Measurements from ENCODE around the gene ASCL5.
"Not testable (repeated sequence)": the region's sequence is repeated elsewhere in the genome, so short reads cannot be mapped to it uniquely, and the experiment has no call there.

ASCL5 gene, protein sequence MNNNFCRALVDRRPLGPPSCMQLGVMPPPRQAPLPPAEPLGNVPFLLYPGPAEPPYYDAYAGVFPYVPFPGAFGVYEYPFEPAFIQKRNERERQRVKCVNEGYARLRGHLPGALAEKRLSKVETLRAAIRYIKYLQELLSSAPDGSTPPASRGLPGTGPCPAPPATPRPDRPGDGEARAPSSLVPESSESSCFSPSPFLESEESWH

DNA sequence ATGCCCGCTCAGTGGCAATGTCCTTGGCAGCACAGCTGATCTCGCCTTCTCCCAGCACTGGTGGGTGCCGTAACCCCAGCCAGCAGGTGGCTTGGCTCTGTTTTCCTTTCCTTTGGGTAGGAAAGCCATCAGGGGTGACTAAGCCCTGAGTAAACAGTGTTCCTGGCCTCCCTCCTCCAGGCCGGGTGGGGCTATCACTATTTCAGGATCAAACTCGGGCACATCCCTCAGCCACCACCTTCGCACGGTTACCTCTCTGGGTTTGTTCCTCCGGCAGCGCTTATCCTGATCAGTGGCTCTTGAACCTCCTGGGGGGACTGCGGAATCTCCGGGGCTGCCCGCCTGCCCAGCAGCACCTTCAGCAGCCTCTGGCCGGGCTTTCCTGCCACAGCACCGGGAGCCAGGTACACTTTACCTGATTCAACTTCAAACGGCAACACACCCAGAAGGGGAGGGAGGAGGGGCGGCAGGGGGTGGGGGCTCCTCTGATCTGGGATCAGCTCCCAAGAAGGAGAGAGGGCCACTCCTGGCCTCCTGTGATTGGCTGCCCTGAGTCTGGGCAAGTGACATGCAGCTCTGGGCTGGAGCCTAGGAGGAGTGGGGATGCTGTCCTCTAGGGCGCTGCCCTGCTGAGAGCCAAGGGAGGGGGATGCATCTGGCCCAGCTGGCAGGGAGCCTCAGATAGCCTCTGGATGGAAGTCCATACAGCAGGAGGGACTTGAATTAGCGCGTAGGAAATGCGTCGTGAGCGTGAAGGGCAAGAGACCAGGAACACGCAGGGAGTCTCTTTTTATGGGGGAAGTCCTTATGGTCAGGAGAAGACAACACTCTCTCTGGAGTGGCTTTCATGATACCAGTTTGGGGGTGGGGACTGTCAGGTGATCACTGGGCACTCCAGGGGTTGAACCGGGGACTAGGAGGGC lies at the start of gene ASCL5:
Gene ASCL5 (minus strand): TSS at position 353 of the 923 bp plus-strand sequence. CDS start 11,812 bp downstream, outside the sequence.
- no peak for DNase-seq

DNA sequence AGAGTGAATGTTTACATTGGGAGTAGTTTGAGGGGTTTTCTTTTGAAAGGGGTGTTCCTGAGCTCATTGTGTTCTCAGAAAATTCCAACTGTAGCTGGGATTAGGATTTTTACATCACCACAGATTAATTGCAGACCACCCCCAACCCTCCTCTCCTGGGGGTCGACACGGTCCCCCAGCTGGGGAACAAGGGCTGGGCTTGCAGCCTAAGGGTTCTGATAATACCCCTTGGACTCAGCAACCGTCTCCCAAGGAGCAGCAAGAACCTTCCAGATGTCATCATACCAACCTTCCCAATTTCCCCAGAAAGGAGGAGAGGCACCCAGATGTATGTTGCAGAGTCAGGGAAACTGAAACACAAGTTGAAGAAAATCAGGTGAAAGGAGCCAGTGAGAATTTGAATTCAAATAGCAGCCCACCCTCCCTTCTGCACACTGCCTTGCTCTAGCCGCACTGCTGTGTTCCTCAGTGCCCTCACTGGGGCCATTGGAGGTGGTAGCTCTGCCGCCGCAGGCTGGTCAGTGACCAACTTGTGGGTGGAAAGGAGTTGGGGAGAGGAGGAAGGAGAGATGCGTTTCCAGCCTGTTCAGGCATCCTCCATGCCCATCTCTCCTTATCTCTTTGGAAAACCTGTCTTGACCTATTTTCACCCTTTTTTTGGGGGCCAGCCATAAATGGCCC lies 49.0 kb upstream of the ASCL5 start:
- no peak for DNase-seq

DNA sequence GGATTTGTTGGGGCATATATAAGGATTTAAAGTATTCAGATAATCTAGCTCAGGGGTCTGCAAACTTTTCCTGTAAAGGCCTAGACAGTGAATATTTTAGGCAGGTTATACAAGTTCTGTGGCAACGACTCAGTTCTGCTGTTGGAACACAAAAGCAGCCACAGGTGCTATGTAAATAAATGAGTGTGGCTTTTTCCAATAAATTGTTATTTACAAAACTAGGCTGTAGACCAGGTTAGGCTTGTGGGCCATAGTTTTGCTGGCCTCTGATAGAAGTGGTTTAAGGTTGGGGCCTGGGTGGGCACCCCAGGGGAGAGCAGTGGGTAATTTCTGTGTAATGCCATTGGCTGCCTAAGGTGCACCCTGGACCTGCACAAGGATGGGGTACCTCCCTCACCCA lies 46.8 kb upstream of the ASCL5 start:
- no peak for DNase-seq

DNA sequence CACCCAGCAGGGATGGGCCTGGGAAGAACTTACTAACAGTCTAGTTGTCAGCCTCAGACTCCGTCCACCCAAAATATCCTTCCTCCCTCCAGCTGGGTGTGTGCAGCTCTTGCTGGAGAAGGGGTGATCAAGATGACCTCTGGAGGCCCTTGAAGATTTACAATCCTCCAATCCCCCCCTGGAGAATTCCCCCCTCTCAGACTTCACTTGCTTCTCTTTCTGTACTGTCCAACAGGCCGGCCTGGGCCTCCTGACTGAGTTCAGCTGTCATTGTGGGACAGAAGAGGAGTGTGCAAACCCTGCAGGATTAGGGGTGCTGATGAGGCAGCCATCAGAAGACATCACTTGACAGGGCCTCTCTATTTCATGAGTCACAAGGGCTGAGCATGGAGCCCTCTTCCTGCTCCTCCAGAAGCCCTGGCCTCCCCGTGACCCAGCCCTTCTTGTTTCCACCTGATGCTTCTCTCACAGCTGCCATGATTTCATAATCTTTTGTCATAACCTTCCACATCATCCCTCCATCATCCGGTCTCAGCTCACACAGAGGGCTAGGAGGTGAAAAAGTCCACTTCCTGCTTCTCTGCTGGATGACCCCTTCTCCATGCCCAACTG lies 46.1 kb upstream of the ASCL5 start:
- DNase-seq: no peak

DNA sequence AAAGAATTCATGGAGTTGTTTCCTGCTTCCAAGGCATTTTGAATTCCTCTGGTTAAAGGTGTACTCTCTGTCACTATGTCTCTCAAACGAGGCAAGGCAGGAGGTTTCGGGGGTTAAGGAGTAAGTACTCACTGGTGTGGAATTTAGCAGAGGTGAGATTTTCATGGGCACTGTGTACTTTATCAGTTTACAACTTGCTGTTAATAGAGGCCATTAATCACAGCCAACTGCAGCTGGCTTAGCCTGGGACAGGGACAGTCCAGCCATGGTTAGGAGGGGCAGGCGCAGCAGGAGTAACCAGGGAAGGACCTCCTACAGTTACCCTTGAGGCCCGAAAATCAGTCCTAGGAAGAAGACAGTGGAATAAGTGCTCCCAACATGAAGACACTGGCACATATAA lies 45.3 kb upstream of the ASCL5 start:
- no peak for DNase-seq

DNA sequence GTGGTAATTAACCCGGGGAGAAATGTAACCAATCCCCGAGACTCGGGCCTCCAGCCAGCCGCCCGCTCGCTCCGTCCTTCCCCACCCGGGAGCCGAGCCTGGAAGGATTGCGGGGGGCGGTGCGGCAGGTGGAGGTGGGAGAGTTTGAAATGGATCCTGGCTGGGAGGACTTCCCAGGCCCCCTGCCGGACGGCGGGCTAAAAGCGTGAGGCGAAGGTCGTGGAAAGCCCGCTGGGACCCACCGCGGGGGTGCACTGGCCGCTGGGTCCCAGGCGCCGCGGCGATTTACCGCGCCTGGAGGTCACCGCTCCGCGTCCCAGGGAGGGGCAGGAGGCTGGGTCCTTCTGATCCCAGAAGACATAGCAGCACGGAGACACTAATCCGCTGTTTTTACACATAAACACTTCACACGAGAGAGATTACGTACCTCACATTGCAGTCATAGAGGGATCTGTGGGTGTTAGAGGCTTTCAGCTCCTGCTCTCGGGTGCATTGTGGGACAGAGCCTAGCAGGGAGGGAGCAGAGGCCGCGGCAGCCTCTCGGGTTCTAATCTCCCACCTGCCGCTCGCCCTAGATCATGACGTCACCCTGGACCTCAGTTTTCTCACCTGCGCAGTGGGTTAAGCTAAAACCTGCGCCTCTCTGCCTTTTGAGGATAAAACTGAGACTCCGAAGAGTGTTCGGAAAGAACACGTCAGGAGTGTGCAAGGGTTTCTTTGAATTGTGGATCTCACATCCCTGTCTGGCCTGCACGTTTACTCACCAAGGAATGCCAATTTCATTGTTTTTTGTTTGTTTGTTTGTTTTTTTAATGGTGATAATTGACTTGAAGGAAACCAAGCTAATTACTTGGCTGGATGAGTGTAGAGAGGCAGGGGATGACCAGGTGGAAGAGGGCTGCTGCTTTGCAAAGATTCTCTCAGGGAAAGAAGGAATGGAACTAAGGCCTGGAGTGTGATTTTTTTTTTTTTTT lies 44.4 kb upstream of the ASCL5 start:
- DNase-seq: peak; percentile 82

DNA sequence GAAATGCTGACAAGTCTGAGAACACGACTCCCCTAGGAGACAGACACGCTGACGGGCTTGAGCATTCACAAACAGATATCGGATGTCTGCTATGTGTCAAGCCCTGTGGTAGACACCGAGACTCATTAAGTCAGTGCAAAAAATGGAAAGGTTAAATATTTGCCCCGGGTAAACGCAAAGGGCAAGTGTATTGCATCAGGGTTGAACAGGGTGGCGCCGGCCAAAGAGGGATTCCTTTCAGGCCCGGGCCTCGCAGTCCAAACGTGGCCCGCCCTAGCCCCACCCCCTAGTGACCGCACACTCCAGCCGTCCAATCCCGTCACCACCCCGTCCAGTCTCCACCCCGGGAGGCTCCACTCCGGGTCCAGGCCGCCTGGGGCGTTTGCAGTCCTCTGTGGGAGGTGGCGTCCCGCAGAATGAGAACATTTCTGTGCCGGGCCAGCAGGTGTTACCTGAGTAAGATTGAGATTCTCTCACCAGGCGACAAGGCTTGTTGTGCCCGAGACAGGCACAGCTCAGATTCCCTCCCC lies 43.6 kb upstream of the ASCL5 start:
- DNase-seq: peak; percentile 90

DNA sequence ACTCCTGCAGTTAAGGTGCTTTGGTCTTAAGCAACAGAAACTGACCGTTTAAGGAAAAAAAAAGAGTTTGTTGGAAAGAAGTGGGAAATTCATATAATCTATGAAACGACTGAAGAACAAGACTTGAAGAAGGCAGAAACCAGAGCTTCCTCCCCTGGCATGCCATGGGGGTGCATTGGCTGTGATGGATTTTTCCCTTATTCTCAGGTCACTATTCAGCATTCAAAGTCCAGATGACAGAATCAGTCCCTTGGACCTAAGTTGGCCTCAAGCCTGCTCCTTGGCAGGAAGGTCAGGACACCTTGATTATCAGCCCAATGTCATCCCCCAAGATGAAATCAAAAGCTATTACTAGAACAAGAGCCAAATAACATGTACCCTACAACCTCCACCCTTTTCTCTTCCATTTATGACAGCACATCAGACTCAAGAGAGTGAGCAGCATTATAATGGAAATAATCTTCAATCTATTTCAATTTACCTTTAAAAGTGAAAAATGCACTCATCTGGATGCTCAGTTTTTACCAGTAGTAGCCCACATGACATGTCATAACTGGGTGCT lies 43.1 kb upstream of the ASCL5 start:
- DNase-seq: no peak

DNA sequence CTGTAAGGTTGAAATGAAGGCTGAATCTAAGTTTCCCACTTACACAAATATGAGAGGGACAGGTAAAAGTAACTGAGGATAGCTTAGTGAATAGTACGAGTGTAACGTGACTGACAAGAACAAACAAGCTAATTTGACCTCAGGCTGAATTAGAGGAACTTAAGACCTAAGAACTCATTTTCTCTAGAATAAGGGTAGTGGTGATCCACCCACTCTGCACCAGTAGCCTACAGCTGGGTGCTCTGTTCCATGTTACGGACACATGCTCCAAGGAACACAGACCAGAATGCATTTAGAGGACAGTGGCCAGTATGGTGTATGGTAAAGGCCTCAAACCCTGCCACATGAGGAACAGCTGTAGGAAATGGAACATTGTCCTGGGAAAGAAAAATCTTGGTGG lies 42.2 kb upstream of the ASCL5 start:
- DNase-seq: no peak

DNA sequence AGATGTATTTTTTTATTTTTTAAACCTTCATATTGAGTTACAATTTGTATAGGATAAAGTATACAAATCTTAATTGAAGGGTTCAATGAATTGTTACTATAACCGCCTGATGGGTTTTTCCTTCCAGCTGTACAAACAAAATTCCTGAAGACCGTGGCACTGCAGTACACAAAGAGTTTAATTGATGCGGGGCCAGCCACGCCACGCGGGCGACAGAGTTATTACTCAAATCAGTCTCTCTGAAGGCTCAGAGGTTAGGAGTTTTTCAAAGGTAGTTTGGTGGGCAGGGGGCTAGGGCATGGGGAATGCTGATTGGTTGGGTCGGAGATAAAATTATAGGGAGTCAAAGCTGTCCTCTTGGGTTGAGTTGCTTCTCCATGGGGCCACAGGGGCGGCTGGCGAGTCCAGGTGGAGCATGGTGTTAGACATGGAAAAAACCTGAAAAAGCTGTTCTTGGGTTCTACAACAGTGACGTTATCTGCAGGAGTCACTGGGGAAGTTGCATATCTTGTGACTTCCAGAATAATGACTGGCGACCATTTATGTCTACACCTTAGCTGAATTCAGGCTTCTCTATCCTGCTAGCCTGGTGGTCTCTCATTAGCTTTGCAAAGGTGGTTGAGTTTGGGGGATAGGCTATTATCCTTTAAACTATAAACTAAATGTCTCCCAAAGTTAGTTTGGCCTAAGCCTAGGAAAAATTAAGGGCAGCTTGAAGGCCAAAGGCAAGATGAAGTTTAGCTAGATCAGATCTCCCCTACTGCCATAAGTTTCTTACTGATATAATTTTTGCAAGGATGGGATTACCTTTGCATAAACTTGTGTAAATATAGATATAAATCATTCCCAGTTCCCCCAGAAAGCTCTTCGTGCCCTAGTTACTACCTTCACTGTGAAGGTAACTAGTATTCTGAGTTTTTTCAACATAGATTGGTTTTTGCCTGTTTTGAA lies 40.3 kb upstream of the ASCL5 start:
- no peak for DNase-seq

DNA sequence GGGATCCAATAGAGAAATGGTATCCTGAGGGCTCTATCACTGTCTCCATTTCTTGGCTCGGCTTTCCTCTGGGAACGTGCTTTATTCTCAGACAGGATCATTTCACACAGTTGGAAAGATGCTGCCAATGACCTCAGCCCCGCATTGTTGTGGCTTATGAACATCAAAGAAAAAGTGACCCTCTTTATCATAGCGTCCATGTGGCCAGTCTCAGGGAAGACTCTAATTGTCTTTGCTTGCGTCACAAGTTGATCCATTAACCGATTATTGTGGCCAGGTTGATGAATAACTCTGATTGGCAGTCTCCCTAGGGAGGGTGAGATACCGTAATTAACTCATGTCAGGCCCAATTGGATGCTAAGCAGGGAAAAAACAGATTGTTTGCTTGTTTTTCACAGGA lies 37.7 kb upstream of the ASCL5 start:
- DNase-seq: no peak

DNA sequence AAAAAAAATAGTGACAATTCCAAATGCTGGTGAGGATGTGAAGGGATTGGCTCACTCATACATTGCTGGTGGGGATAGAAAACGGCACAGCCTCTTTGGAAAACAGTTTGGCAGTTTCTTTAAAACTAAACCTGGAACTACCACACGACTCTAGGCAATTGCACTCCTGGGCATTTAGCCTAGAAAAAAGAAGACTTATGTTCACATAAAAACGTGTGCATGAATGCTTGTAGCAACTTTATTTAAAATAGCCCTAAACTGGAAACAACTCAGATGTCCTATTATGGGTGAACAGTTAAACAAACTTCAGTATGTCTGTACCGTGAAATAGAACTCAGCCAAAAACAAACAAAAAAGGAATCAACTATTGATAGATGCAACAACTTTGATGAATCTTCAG lies 36.7 kb upstream of the ASCL5 start:
- DNase-seq: no peak

DNA sequence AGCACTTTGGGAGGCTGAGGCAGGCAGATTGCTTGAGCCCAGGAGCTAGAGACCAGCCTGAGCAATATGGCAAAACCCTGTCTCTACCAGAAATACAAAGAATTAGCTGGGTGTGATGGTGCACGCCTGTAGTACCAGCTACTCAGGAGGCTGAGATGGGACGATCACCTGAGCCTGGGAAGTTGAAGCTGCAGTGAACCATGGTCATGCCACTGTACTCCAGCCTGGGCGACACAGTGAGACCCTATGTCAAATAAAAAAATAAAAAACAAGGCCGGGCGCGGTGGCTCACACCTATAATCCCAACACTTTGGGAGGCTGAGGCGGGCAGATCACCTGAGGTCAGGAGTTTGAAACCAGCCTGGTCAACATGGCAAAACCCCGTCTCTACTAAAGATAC lies 36.1 kb upstream of the ASCL5 start:
- not testable (repeated sequence) for DNase-seq

DNA sequence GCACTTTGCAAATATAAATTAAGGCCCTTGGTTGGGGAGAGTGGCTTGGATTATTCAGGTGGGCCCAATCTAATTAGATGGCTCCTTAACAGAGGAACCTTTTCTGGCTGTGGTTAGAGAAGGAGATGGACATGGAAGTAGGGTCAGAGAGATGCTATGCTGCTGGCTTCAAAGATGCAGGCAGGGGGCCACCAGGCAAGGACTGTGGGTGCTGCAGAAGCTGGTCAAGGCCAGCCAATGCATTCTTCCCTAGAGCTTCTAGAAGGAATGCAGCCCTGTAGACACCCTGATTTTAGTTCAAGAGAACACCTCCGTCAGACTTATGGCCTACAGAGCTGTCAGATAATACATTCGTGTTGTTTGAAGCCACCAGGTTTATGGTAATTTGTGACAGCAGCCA lies 31.0 kb upstream of the ASCL5 start:
- DNase-seq: no peak

DNA sequence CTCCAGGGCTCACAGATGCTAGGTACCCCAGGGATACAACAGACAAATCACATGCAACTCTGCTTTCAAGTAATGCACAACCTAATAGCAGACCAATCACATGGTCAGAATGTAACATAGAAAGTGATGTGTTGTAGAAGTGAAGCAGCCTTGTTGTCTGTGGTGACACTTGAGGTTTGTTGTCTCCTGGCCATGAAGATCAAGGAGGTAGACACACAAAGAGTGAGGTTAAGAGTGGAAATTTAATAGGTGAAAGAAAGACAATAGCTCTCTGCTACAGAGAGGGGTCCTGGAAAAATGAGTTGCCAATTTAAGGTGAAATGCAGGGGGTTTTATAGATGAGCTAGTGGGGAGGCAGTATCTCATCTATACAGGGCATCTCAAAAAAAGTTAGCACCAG lies 29.8 kb upstream of the ASCL5 start:
- no peak for DNase-seq

DNA sequence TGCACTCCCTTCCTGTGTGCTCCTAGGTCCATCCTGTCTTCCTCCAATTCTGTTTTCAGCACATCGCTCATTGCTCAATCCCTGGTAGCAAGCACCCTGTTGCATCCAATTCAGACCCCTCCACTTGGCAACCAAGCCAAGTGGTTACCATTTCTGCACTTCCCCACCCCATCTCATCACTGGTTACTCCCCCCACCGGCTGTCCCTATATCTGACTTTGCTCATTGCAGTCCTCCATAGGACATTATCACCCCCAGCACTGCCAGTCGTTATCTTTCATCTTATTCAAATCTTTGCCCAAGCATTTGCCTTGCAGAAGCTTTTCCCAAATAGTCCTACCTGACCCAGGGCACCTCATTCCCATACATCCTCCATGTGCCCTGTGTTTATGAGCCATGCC lies 29.4 kb upstream of the ASCL5 start:
- DNase-seq: no peak

DNA sequence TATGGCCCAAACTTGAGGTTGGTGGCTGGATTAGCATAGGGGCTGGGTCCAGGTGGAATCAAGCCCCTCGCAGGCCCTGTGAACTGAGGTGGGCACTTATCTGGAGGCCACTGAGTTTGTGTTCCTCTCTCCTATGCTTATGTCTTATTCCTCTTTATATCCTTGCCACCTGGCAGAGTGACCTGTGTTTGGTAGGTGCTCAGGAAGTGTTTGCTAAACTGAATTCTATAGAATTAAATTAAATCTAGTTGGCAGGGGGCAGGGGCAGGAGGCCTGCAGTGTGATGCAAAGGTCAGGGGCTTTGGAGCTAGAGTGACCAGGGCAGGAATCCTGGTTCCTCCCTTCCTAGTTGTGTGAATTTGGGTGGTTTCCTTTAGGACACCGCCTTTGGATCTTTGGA lies 28.4 kb upstream of the ASCL5 start:
- no peak for DNase-seq

DNA sequence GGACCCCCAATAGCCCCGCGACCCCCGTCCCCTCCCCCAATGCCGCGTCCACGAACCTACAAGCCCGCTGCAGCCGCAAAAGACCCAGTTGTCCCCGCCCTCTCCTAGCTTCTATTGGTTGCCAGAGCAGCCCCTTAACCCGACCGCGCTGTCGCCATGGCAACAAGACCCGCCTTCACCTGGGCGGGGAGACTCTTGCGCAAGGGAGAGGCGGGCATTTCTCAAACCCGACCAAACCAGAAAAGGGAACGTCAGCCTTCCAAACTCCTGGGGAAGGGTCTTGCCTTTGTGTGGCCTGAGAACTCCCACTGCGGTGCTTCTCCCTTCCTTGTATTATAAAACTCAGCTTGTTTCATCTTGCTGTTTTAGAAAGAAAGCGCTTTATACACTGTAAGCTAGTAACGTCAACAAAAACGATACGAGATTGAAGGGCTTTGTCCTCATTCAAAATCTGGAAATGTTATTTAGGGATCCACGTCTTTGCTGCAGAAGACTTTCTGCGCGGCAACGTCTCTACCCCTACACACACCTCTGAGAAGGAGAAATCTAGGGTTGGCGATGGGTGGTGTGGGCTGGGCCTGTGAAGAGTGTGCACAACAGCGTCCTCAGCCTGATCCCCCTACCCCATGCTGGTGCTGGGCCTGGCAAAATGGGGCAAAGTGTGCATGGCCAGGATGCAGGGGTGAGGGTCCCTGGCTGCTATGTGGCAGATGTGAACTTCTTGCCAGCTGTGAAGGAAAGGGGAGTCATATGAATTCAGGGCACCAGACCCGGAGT lies 27.6 kb upstream of the ASCL5 start, which contains the start of gene TMEM9:
Gene TMEM9 (minus strand): TSS at position 86 of the 777 bp plus-strand sequence. CDS start 551 bp downstream, outside the sequence.
- DNase-seq: peak; percentile 100
